HG03469 (cell line): ENCODE results near the gene SYP.
"Not testable (repeated sequence)": the region's sequence is repeated elsewhere in the genome, so short reads cannot be mapped to it uniquely, and the experiment has no call there.

Source experiments
- ATAC-seq: cut with Tn5 transposase; IDR thresholded peaks from one replicate; pipeline ENCODE4 v1.9.1; 2021; ENCODE audit warnings: mild to moderate bottlenecking, moderate library complexity, moderate number of reproducible peaks; ENCODE audit not compliant: unreplicated experiment

The SYP gene

DNA sequence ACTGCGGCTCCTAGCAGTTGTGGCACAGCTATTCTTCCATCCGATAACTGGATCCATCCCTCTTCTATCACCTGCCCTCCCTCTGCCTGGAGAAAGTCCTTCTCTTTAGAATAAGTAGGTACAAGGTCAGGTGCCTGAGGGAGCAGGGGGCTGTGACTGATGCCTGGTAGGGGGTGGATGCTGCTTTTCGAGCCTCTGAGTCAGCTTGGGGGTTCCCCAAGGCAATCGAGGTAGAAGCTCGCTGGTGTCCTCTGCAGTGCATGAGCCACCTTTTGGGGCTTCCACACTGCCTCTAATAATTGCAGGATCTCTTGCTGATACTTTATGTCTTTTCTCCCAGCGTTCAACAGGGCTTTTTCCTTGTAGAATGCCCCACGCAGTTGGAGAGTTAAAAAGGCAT lies 56.8 kb downstream of the SYP start:
- ATAC-seq, result not testable (repeated sequence)

DNA sequence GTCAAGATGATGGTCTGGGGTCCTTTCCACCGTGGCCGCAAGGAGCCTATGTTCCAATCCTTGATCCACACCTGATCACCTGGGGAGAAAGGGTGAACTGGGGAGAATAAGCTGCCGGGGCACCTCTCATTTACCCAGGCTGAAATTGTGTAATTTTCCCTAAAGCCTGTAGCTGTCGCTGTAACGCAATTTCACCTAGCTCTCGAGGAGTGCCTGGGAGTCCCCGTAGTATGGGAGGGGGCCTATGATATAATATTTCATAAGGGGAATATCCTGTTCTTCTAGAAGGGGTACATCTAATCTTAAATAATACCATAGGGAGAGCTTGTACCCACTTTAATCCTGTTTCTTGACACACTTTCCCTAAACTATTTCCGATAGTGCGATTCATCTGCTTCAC lies 57.7 kb downstream of the SYP start:
- ATAC-seq, result not testable (repeated sequence)

DNA sequence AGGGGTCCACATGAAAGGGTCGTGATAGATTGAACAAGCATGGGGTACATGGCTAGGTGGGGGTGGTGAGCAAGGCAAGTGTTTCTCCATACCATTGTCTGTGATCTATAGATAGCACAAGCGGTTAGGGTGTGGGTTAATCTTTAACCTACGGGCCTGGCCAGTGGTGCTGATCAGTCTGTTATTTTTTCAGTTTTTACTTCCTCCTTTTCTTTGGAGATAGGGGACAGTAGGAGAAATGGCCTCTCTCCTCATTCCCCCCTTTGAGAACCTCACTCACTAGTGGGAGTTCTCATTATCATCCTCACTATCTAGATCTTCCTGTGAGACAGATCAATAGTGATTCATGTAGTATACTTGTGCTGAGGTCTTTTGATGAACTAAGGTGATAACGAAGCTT lies 60.3 kb downstream of the SYP start:
- ATAC-seq, result no peak
